NCI-H128 (cell line): ENCODE results near the gene ZNF674.
"Not testable (repeated sequence)": the region's sequence is repeated elsewhere in the genome, so short reads cannot be mapped to it uniquely, and the experiment has no call there.

Experiments used
- DNase-seq: peaks from one replicate; lab custom pipeline; 2025; ENCODE audit not compliant: unreplicated experiment; lab: John Stamatoyannopoulos, UW

Gene ZNF674

DNA sequence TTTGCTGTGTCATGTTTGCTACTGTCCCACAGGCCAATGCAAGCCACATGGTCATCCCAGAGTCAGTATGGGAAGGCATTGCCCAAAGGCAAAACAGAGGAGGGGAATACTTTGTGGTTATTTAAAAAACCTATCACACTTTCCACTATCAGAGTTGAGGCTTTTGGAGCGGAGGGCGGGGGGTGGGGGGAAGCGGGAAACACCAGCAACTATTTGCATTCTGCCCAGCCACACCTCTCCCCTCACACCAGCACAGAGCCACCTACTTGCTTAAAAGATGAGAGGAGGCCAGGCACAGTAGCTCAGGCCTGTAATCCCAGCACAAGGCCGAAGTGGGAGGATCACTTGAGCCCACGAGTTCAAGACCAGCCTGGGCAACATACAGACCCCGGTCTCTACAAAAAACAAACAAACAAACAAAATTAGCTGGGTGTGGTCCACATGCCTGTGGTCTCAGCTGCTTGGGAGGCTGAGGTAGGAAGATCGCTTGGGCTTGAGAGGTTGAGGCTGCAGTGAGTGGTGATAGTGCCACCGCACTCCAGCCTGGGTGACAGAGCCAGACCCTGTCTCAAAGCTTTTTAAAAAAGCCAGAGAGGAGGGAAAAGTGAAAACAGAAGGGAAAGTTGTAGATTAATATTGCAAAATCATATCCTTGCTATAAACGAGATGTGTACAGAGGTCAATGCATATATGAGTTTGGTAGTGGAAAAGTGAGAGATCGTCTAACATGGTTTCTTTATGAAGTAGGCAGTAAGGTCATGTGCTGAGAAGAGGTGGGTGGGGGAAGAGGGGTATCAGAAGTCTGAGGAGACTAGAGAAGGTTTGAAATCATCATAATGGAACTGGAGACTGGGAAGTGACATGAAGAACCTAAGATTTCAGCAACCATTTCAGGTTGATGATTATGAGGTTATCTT, 26.5 kb upstream of the ZNF674 start:
- no peak for DNase-seq

- no peak for DNase-seq
Observed at GRCh38 chrX:46569621-46570020, 24.4 kb upstream of the ZNF674 start.

- DNase-seq, result no peak
Observed at GRCh38 chrX:46567388-46567787, 22.2 kb upstream of the ZNF674 start.

DNA sequence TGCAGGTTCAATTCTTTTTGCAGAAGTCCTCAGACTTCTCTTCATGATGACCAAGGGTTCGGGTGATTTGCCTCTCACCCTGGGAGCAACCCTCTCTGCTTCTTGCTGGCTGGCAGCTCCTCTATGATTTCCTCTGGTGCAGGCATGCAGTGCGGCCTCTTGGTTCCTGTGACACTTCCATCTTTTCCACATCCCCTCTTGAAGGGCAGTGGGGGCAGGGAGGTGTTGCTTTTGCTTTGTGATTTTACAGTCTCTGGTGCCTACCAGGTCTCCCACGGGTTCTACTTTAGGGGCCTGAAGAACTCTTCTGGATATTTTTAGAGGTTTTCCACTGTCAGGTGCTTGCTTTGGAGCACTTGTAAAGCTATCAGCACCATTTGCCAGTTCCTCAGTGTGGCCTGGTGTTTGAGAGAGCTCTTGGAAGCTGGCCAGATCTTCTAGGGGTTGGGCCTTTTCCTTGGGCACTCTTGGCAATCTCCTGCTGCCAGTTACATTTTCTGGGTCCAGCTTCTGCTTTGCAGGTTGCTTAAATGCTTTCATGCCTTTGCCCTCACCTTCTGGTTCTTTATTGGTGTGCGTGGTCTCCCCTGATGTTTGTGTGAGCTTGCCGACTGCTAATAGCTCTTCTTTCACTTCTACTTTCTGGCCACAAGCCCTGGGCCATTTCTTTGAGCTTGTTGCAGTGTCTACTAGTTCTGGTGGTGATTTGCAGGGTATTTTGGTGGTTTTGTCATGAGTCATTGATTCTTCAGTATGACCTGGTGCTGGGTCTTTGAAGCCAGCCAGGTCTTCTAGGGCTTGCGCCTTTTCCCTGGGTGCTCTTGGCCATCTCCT, 16.8 kb upstream of the ZNF674 start:
- no peak for DNase-seq

- no peak for DNase-seq
Observed at GRCh38 chrX:46559062-46559461, 13.8 kb upstream of the ZNF674 start.

GRCh38 chrX:46554942-46555341, 9.7 kb upstream of the ZNF674 start:
- no peak for DNase-seq

DNA sequence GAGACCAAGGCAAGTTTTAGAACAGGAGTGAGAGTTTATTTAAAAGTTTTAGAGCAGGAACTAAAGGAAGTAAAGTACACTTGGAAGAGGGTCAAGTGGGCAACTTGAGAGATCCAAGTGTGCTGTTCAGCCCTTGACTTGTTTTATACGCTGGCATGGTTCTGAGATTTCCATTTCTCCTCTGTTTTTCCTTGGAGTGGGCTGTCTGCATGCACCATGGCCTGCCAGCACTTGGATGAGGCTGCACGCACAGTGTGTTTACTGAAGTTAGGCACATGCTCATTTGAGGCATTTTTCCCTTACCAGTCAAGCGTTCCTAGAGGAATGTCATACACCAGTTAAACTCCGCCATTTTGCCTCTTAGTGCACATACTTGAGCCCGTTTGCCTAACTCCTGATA, 8.7 kb upstream of the ZNF674 start:
- no peak for DNase-seq

DNA sequence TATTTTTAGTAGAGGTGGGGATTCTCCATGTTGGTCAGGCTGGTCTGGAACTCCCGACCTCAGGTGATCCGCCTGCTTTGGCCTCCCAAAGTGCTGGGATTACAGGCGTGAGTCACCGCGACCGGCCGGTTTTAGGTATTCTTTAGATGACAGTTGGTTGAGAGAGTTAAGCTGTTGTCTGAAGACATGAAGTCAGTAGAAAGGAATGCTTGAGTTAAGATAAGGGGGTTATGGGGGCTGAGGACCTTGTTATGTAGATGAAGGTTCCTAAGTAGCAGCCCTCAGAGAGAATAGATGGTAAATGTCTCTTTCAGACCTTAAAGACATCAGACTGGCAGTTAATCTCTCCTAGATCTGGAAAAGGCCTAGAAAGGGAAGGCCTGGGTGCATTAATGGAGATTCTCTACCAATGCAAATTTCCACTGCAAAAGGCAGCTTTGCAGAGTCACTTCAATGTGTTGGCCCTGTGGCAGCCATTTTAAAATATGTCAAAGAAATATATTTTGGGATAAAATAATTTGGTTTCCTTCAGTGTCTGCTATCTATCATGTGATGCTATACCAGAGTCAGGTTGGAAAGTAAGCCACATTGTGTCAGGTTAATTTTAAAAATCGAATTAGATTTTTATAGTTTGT, 6.4 kb upstream of the ZNF674 start:
- DNase-seq, result no peak

- no peak for DNase-seq
Observed at GRCh38 chrX:46549914-46550313, 4.7 kb upstream of the ZNF674 start.

- no peak for DNase-seq
Observed at GRCh38 chrX:46547857-46548256, 2.6 kb upstream of the ZNF674 start.

- not testable (repeated sequence) for DNase-seq
Observed at GRCh38 chrX:46544527-46544926, 694 bp downstream of the ZNF674 start.

DNA sequence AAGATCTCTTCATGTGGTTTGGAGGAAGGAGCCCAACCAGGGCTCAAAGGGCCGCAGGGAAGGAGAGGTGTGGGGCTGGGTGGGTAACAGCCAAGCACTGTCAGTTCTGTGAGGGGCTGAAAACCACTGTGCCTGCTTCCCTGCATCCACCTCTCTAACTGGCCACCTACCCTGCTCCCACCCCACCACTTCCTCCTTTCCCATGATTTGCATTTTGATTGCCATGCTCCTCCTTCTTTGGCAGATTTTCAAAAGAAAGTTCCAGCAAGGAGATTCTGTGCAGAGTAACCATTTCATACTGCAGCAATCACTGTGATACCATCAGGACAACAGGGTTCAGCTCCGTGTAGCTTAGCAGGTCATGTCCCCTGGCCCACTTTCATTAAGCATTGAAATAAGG, 1.8 kb downstream of the ZNF674 start:
- DNase-seq, result no peak

GRCh38 chrX:46531442-46531841, 13.8 kb downstream of the ZNF674 start:
- DNase-seq, result no peak

- DNase-seq, result not testable (repeated sequence)
Observed at GRCh38 chrX:46530404-46530908, 14.8 kb downstream of the ZNF674 start.

DNA sequence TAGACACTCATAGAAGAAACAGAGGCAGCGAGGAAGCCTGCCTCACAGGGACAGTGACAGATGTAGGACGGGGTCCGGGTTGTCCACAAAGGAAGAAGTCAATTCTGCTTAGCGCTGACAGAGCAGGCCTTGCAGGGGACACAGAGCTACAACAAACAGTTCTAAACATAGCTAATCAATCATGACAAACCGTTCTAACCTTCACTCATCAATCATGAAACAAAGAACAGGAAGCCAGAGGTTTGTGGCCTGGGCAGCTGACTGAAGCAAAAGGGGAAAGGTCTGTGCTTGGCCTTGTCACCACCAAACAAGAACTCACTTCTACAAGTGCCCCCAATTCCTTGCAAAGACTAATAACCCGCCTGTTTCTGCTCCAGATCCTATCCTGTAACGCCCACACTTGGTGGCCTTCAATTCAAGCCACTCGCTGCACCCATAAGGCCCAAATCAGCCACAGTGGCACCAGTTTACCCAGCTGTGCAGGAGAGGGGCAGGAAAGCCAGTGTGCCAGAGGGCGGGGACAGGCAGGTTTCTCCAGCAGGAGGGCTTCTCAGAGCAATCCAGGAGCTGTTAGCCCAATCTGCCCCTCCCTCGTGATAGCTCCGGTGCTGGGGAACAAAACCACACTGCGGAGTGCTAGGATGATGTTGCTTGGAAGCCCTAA, 15.3 kb downstream of the ZNF674 start:
- not testable (repeated sequence) for DNase-seq

DNA sequence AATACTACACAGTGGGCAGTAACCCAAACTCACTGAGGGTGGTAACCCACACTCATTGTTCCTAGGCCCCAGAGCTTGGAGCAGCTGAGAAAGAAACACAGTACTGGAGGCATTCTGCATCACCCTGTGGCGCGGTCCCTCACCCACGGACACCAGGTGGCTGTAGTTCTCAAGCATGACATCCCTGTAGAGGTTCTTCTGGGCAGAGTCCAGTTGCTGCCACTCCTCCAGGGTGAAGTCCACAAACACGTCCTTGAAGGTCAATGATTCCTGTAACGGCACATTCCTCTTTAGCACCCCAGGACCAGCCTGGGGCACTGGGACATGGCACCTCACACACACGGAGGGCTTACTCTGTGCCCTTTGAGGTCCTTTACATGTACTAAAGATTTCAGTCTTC, 16.6 kb downstream of the ZNF674 start:
- DNase-seq, result not testable (repeated sequence)

DNA sequence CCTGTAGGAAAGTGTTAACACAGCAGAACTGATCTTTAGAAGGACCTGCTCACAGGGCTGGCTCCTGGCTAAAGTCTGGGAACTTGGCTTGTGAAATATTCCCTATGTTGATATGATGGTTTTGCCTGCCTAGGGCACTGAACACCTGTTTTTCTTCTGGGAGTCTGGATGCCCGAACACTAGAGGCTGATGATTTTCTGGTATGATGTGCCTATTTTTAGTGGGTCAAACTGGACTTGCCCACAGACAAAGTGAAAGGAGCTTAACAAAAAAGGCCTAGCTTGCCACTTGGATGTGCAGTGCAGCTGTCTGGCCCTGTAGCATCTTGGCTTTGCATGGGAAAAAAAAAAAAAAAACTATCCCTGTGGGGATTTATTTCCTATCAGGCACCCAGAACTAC, 39.1 kb downstream of the ZNF674 start:
- no peak for DNase-seq

GRCh38 chrX:46502848-46503247, 42.4 kb downstream of the ZNF674 start:
- no peak for DNase-seq

DNA sequence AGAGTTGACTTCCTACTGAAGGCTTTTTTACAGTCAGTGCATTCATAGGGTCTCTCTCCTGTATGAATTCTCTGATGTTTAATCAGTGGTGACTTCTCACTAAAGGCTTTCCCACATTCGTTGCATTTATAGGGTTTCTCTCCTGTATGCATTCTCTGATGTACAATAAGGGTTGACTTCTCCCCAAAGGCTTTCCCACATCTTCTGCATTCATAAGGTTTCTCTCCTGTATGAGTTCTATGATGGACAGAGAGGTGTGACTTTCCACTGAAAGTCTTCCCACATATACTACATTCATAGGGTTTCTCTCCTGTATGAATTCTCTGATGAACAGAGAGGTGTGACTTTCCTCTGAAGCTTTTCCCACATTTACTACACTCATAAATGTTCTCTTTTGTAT, 45.2 kb downstream of the ZNF674 start:
- no peak for DNase-seq

DNA sequence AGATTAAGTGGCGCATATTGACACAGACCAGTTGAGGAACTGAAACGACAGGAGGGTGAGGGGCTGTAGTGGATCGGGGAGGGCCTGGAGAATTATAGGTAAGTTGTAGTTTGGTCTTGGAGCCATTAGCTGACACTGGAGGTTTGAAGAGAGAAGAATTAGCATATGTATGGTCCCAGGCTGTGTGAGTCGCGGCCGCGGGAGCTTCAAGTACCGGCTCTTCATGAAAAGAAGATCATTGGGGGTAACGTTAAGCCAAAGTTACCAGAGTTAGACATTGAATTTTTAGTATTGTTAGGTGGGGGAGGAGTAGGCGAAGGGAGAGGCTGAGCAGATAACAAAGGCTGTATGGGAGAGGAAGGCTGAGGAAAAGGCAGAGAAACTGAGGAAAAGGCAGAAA, 56.5 kb downstream of the ZNF674 start:
- DNase-seq, result no peak

- DNase-seq, result no peak
Observed at GRCh38 chrX:46485897-46486296, 59.3 kb downstream of the ZNF674 start.
